NCI-H460 (cell line): ENCODE data around the gene PKP1. TPM values are rescaled to one million over a fixed set of nuclear protein-coding genes. Genes with fewer than 3 reads are reported as not detected.

ENCODE experiments used
- DNase-seq: peaks from one replicate; pipeline ENCODE4 v3.0.0-alpha.2; 2016; ENCODE audit warnings: low read depth; ENCODE audit errors: extremely low read depth
- total RNA-seq: library from RNA; depleted of rRNA; stranded (reverse); fragments of >200 nt; shearing (Covaris generic); gene quantifications from 2 replicates; pipeline ENCODE4 v1.2.3, GENCODE V29; 2014

The PKP1 gene
- total RNA-seq, 1 experiment from 2014 or later = 0.07 TPM

GRCh38 chr1:201307231-201307630 is 23.9 kb downstream of the PKP1 start:
- no peak for DNase-seq

- DNase-seq = no peak
Observed at GRCh38 chr1:201307760-201308499, 24.6 kb downstream of the PKP1 start.

- DNase-seq = peak; percentile 44
Observed at GRCh38 chr1:201309416-201309815, 26.1 kb downstream of the PKP1 start.

GRCh38 chr1:201310251-201310985 is 27.1 kb downstream of the PKP1 start:
- DNase-seq = no peak

- no peak for DNase-seq
Observed at GRCh38 chr1:201310986-201311355, 27.7 kb downstream of the PKP1 start.

GRCh38 chr1:201311356-201312011 is 28.2 kb downstream of the PKP1 start:
- DNase-seq = no peak

GRCh38 chr1:201312298-201312697 is 29.0 kb downstream of the PKP1 start:
- DNase-seq = no peak

- no peak for DNase-seq
Observed at GRCh38 chr1:201313086-201313485, 29.8 kb downstream of the PKP1 start.

- DNase-seq = no peak
Observed at GRCh38 chr1:201316556-201316955, 33.2 kb downstream of the PKP1 start.

- DNase-seq = no peak
Observed at GRCh38 chr1:201317551-201317950, 34.2 kb downstream of the PKP1 start.

GRCh38 chr1:201318504-201319340 is 35.4 kb downstream of the PKP1 start:
- no peak for DNase-seq

- no peak for DNase-seq
Observed at GRCh38 chr1:201319631-201320030, 36.3 kb downstream of the PKP1 start.

- DNase-seq = no peak
Observed at GRCh38 chr1:201320168-201320788, 37.0 kb downstream of the PKP1 start.

- no peak for DNase-seq
Observed at GRCh38 chr1:201321826-201322390, 38.6 kb downstream of the PKP1 start.

- no peak for DNase-seq
Observed at GRCh38 chr1:201322653-201323510, 39.6 kb downstream of the PKP1 start.

GRCh38 chr1:201324306-201324705 is 41.0 kb downstream of the PKP1 start:
- DNase-seq = no peak

GRCh38 chr1:201324821-201325677 is 41.7 kb downstream of the PKP1 start:
- no peak for DNase-seq

- no peak for DNase-seq
Observed at GRCh38 chr1:201325678-201326060, 42.4 kb downstream of the PKP1 start.
